G401 (cell line): ENCODE measurements around the gene SIGLEC5. TPM values are rescaled to one million over a fixed set of nuclear protein-coding genes. Genes with fewer than 3 reads are reported as not detected.
A peak's percentile ranks its signal among the peaks of the same experiment; 100 is the strongest.

Source experiments
- DNase-seq: peaks from one replicate; pipeline ENCODE4 v3.0.0-alpha.2; 2015; ENCODE audit warnings: low spot score
- in situ Hi-C: cut with HindIII; loops from 2 replicates; pipeline ENCODE4 v1.10.0; 2016; ENCODE audit warnings: low sequenced_read_pairs, mixed read lengths
- total RNA-seq: library from RNA; depleted of rRNA; stranded (reverse); fragments of >200 nt; shearing (Covaris generic); gene quantifications from 2 replicates; pipeline ENCODE4 v1.2.3, GENCODE V29; 2014

Gene SIGLEC5
- total RNA-seq, 1 experiment from 2014 or later: not detected

DNA sequence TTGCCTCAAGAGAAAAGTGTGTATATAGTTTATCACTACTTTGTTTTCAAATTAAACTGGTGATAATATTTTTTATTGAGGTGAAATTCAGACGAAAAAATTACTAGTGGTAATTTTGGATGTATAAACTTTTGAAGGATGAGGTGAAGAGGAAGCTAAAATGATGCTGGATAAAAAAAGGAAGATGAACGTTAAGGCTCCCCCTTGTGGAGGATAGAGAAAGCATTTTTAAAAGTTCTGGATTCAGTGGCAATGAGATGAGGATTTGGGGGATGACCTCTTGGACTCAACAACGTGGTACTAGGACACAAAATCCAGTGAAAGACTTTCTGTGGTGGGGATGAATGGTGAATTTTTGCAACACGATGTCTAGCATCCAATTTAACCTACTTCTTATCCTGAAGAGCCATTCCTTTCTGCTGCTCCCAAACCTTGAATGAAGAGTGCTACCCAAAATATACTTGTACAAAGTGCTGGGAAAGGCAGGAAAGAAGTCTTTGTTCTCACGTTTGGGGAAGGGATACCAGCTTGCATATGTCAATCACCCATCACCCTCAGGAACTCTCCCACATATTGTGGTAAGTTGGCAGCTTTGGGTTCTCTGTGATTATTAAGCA lies 7.3 kb upstream of the SIGLEC5 start:
- in situ Hi-C loops: no loop called here
- no peak for DNase-seq

DNA sequence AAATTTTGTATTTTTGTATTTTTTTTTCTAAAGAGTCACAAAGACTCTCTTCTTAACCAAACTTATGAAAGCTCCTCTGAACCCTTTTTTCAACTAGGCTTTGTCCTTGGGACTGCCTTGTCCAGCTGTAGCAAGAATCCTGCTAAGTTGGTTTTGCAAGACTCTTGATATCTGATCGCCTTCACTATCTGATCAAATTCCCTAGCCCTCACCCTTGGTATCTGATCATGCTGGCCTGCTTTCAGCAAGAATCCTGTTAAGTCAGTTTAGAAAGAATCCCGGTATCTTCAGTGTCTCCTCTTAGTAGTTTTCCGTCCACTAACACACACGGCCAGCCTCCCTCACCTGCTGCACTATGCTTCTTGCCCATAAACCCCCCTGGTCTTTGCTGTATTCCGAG lies 1.9 kb upstream of the SIGLEC5 start:
- no peak for DNase-seq
- in situ Hi-C loops: no loop called here

DNA sequence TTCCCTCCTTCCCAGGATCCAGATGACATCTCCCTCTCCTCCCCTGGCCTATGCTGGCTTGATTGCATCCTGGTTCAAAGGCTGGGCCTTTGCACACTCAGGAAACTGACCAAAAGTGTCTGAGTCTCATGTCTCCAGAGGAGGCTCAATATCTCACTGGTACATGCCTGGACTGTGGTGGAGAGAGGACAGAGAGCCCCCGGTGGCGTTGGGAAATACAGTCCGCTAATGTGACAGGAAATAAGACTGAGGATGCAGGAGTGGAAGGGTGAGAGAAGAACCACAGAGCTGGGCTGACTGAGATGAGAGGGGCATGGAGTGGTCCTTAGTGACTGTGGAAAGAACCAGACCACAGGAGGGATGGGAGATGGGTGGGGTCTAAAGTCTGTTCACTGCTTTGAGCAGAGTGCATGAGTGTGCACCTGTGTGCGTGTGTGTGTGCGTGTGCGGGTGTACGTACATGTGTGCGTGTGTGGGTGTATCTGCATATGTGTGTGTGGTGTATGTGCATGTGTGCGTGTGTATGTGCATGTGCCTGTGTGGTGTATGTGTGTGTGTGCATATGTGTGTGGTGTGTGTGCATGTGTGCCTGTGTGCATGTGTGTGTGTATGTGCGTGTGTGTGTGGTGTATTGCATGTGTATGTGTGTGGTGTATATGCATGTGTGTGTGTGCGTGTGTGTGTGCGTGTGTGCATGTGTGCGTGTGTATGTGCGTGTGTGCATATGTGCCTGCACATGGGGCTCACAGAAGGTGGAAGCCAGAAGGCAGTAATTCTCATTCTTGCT lies 1.9 kb downstream of the SIGLEC5 start:
- no peak for DNase-seq
- in situ Hi-C loops: no loop called here

DNA sequence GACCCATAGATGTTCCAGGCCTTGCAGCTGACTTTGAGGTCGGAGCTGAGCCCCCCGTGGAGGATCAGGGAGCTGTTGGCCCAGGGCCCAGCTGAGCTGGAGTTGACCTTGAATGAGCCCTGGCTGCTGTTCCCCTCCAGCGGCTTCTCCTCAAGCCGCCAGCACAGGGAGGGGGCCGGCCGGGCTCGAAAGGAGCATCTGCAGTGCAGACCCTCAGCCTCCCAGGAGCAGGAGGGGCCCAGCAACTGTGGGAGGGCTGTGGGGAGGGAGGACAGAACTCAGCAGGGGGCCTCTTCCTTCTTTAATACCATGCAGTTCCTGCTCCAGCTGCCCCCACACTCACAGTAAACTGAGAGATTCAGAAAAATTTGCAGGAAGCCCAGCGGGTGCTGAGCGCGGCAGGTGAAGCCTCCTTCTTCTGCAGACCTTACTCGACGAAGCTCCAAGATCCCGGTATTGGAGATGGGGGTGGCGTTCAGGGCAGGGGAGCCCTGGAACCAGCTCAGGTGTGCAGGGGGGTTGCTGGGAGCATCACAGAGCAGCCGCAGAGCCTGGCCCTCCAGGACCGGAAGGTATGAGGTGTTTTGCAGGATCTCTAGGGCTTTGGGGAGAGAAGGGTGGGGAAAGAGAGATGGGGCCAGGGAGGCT lies 2.6 kb downstream of the SIGLEC5 start:
- in situ Hi-C loops: no loop called here
- DNase-seq: no peak

DNA sequence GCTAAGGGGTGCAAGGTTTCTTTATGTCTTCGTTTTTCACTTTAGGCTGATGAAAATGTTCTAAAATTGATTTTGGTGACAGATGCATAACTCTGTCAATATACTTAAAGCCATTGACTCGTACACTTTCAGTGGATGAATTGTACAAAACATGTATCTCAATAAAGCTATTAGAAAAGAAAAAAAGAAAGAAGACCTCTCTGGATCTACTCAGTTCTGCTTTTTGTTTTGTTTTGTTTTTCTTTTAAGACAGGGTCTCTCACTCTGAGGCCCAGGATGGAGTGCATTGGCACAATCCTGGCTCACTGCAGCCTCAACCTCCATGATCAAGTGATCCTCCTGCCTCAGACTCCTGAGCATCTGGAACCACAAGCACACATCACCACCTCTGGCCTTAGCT lies 3.5 kb downstream of the SIGLEC5 start:
- in situ Hi-C loops: no loop called here
- no peak for DNase-seq

DNA sequence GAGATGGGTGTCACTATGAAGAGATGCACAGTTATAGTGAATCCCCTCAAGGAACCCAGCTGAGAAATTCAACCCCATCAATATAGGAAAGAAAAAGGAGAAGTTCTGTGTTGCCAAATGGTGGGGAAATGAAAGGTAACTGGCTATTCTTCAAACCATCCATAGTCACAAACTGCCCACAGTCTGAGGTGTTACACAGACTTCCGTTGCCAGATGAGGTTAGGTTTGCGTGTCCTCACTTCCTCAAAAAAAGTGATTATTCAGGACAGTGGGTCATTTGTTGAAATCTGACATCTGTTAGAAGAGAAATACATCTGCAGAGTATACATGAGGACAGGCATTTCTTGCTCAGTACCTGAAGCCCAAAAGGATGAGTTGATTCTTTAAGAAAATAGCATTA lies 9.0 kb downstream of the SIGLEC5 start:
- in situ Hi-C loops: no loop called here

DNA sequence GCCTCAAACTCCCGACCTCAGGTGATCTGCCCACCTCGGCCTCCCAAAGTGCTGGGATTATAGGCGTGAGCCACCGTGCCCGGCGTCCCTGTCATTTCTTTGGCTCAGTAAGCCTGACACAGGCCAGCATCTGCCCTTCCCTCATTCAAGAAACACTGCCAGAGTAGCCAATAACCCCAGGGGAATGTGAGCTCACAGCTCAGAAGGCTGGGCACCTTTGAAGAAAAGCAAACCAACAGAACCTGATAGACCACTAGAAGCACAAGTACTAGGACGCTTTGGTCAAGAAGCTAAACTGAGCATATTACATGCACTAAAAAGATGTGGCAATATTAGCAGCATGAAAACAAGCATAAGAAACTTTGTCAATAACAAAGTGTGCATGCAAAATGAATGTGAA lies 14.2 kb downstream of the SIGLEC5 start:
- no peak for DNase-seq
- in situ Hi-C loops: no loop called here

More for the DNA sequence above, 9.0 kb downstream of the SIGLEC5 start:
- no peak for DNase-seq

DNA sequence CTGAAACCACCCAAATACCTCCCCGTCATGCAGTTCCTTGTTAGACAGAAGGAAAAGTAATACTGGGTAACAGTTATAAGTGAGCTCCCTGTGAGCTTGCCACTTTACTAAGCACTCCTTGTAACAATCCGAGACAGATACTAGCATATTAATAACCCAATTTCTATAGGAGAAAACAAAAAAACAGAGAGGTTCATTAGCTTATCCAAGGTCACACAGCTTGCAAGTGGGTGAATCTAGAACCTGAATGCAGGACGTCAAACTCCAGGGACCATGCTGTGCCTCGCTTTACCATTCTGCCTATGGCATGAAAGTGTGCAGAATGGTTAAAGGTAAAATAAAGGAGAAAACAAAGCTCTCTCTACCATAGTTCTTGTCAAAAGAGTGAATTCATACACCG lies 15.4 kb downstream of the SIGLEC5 start:
- DNase-seq: no peak
- in situ Hi-C loops: no loop called here

DNA sequence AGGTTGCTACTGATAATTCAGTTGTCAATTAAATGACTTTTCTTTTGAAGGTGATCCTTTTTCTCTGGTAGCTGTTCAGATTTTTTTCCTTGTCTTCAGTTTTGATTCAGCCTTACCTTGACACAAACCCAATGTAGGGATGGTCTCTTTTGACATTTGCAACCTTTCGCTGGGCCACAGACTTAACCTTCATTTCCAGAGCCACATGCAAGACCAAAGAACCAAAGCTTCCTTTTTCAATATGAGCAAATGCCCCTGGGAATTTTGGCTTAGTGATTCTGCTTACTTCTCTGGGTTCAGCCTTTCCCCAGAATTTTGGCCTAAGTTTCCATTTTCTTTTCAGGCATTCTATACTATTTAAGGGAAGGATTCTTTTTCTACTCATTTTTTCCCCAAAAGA lies 19.6 kb downstream of the SIGLEC5 start:
- in situ Hi-C loops: no loop called here
- no peak for DNase-seq

DNA sequence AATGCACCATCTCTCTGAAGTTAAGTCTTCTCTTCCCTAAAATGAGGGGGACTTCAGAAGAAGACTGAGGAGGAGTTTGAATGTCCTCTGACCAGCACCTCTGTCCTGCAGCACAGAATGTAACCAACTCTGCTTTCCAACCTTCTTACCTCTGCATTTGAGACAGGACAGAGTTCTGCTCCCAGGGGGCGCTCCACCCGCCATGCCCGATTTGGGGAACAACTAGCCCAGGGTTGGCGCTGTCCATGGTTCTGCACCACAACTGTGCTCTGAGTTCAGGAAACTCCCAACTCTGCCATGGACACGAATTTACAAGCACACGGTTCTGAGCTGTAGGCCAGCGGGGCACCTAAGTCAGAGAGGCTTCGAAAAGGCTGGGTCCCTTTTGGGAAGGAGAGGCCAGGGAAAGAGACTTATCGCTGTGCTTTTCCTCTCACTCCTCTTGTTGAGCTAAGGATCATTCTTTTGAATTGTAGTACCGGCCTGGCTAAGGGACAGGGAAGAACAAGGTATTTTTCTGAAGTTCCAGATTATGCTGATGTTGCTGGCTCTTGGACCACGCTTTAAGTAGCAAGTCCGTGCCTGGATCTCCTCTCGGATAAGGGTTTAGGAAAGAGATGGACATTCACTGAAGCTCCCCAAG lies 22.2 kb downstream of the SIGLEC5 start:
- in situ Hi-C loops: no loop called here

DNA sequence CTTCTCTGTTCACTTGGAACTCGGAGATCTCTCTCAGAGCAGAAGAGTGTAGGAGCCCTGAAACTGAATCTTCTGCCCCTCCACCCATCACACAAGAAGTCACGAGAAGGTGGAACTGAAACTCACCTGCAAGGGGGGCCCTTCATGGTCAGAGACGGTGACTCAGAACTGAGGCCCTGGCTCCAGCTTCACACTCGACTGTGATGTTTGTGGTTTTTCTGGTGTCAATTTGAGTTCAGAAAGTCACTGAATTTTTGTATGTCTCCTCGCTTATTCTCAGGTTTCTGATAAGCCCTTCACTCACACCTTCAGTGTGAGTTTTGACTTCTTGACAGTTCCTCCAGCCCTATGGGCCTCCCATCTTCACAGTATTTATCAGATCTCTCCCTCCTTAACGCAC lies 23.1 kb downstream of the SIGLEC5 start:
- no peak for DNase-seq

More for the DNA sequence above, 22.2 kb downstream of the SIGLEC5 start:
- peak; percentile 26 for DNase-seq

DNA sequence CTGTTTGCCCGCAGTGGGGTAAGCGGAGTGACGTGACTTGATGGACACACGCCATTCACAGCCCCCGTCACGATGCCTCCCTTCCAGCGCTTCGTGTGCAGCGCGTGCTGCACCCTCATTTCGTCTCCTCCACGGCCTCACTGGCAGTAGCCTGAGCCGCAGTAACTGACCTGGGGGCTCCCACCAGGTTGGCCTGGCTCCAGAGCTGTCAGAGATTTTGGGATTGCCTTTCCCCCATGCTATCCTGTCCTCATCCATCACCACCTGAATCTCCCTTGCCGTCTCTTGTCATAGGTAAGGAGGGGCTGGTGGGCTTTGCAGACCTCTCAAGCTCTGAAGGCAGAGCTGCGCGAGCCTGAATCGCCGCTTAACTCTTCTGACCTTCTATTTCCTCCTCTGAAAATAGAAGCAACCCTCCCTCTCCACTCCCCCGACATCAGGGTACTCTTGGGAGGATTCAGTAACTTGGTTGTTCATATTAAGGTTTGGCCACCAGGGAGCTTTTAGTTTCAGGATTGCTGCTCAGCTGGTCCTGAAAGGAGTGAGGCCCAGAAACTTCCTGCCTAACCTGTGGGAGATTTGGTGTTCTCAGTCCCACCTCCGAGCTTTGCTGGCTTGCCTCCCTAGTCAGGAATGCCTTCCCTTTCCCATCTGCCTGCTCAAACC lies 27.9 kb downstream of the SIGLEC5 start:
- in situ Hi-C loops: no loop called here
- DNase-seq: no peak

More for the DNA sequence above, 23.1 kb downstream of the SIGLEC5 start:
- in situ Hi-C loops: no loop called here

DNA sequence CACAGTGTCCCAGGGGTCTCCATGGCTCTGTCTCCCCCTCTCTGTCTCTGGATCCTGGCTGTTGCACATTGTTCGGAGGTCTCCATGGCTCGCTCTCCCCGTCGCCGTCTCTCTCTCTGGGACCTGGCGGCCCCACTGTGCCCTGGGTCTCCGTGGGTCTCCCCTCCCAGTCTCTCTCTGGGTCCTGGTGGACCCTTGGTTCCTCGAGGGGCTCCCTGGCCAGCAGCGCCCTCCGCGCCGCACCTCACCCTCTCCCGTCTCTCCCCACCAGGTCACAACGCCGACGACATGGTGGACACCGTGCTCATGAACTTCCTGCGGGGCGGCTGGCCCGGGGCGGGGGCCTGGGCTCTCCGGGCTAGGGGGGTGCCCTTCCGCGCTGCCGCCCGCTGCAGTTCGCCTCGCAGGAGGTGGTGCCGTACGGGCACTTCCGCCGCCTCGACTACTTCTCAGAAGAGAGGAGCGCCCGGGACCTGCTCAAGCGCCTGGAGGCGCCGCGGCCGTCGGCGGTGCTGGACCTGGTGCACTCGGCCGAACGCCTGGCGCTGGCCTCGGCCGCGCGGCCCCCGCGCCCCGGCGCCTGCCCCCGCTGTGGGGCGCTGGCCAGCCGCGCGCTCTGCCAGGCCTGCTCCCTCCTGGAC lies 29.1 kb downstream of the SIGLEC5 start:
- in situ Hi-C loops: no loop called here
- no peak for DNase-seq

DNA sequence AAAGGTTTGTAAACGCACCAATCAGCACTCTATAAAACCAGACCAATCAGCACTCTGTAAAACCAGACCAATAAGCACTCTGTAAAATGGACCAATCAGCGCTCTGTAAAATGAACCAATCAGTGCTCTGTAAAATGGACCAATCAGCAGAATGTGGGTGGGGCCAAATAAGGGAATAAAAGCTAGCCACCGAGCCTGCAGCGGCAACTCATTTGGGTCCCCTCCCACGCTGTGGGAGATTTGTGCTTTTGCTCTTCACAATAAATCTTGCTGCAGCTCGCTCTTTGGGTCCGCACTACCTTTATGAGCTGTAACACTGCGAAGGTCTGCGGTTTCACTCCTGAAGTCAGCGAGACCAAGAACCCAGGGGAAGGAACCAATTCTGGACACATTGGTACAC lies 31.1 kb downstream of the SIGLEC5 start:
- in situ Hi-C loops: no loop called here
- no peak for DNase-seq

DNA sequence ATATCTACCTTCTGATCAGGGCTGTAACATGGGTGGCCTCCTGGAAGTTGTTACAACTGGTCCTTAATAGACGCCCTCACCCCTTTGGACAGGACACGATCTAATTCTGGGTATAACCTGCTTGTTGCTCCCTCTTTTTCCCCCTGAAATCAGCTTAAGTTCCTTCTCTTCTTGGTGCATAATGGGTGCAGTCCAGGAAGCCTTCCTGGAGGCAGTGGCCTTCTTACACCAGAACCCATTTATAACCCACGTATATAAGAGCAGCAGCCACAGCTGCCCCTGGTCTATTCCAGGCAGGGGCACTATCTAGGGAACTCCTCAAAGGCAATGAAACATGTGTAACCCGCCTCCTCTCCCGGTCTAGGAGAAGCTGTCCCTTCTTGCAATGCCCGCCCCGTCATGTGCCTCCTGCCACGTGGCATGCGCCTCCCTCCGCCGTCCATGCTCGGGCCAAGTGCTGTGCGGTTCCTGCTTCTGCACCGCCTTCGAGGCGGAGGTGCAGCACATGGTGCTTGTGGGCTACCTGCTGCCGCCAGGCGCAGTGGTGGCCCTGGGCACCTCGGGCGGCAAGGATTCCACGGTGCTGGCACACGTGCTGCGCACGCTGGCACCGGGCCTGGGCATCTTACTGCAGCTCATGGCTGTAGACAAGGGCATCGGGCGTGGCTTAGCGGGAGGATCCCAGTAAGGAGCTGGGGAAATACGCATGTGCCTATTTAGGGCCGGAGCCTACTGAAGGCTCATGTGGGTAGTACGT lies 31.9 kb downstream of the SIGLEC5 start:
- DNase-seq: no peak
- in situ Hi-C loops: no loop called here

DNA sequence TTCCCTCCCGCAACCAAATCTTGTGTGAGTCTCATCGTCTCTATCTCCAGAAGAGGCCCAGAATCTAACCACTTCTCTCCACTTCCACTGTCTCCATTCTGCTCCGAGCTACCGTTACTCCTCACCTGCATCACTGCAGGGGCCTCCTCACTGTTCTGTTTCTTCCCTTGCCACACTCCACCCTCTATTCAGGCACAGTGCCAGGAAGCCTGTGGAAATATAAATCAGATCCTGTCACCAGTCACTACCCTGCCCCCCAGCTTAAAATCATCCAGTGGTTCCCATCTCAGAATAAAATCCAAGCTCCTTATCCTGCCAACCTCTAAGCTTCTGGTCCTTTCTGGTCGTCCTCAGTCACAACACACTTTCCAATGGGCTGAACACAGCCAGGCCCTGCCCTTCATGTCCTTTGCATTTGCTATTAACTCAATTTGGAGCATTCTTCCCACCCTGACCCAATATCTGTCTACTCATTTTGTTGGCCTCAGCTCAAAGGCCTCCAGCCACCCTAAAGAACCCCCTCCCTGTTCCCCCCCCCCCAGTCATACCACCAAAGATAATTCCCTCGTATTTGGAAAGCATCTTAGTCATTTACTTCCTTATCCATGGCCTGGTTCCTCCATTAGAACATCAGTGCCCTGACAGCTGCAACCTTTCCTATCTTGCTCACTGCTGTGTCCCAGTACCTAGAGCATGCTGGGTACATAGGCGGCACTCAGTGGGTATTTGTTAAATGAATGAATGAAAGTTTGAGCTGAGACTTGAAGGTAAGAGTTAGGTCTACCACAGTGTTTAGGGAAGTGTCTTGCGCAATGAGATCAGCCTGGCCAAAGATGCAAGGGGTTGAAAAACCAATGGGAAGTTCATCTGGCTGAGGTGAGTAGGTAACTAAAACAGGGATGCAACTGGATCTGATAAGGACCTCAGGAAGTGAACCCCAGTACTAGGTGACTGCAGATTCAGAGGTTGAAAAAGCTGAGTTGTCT lies 34.7 kb downstream of the SIGLEC5 start:
- DNase-seq: no peak
- in situ Hi-C loops: no loop called here

DNA sequence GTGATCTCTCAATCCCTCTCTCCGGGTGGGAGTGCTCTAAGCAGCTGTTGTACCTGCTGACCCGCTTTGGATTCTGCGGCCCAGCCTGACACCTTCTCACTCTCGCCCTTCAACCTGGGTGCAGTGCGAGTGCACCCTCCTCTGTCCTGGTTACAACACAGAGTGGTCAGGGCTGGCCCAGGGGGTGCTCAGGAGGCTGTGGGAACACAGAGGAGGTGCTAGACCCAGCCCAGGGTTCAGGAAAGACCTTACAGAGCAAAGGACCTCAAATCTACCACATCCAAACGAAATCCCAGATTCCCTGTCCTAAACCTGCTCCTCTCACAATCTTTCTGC lies 35.5 kb downstream of the SIGLEC5 start:
- no peak for DNase-seq
- in situ Hi-C loops: no loop called here
